Stimulated activated naive CD8-positive, alpha-beta T cell treated with anti-CD3 and anti-CD28 coated beads, Interleukin-15, Interleukin-2, amounts not matched to agents 100 ng/mL and 50 ng/mL, for 24 hours (primary cell): Measurements from ENCODE around the gene COL1A1.

Experiments
- H3K27ac Mint-ChIP-seq: one replicate; pipeline ENCODE4 v1.8.0; 2021; ENCODE audit warnings: mild to moderate bottlenecking, mixed read lengths
- H3K27me3 Mint-ChIP-seq: one replicate; pipeline ENCODE4 v1.8.0; 2021; ENCODE audit warnings: mixed read lengths
- H3K36me3 Mint-ChIP-seq: one replicate; pipeline ENCODE4 v1.8.0; 2021; ENCODE audit warnings: low read depth, mixed read lengths
- H3K4me1 Mint-ChIP-seq: one replicate; pipeline ENCODE4 v1.8.0; 2021; ENCODE audit warnings: low read depth, mixed read lengths
- H3K4me3 Mint-ChIP-seq: one replicate; pipeline ENCODE4 v1.8.0; 2021; ENCODE audit warnings: mild to moderate bottlenecking, mixed read lengths
- H3K9me3 Mint-ChIP-seq: one replicate; pipeline ENCODE4 v1.8.0; 2021; ENCODE audit warnings: mixed read lengths

COL1A1 gene

GRCh38 chr17:50196826-50197225 is 4.6 kb downstream of the COL1A1 start:
- Mint-ChIP-seq H3K36me3 (no peaks in the 10 kb centered on the region), H3K4me3 (no peak overlapping the region), H3K27me3 (peaks cover 19% of the 10 kb centered on the region)

GRCh38 chr17:50196036-50196435 is 5.4 kb downstream of the COL1A1 start:
- Mint-ChIP-seq H3K27me3 (peaks cover 14% of the 10 kb centered on the region), H3K36me3 (no peaks in the 10 kb centered on the region), H3K9me3 (no peaks in the 10 kb centered on the region), H3K4me3 (no peak overlapping the region), H3K27ac (no peak overlapping the region), H3K4me1 (peaks cover 28% of the 10 kb centered on the region)

More at GRCh38 chr17:50196826-50197225, 4.6 kb downstream of the COL1A1 start:
- H3K9me3 Mint-ChIP-seq: no peaks in the 10 kb centered on the region
- H3K4me1 Mint-ChIP-seq: peaks cover 32% of the 10 kb centered on the region
- H3K27ac Mint-ChIP-seq: no peak overlapping the region

- Mint-ChIP-seq H3K27ac (no peak overlapping the region), H3K36me3 (no peaks in the 10 kb centered on the region), H3K27me3 (peaks cover 9% of the 10 kb centered on the region), H3K4me1 (peaks cover 23% of the 10 kb centered on the region), H3K9me3 (no peaks in the 10 kb centered on the region), H3K4me3 (no peak overlapping the region)
Observed at GRCh38 chr17:50194934-50195865, 6.2 kb downstream of the COL1A1 start.

GRCh38 chr17:50194140-50194933 is 7.1 kb downstream of the COL1A1 start:
- Mint-ChIP-seq H3K9me3 (no peaks in the 10 kb centered on the region), H3K27ac (no peak overlapping the region), H3K4me3 (no peak overlapping the region), H3K4me1 (peaks cover 17% of the 10 kb centered on the region), H3K36me3 (no peaks in the 10 kb centered on the region), H3K27me3 (peaks cover 9% of the 10 kb centered on the region)

GRCh38 chr17:50192618-50193291 is 8.7 kb downstream of the COL1A1 start:
- peaks cover 9% of the 10 kb centered on the region for H3K4me1 Mint-ChIP-seq
- H3K27me3 Mint-ChIP-seq: no peaks in the 10 kb centered on the region
- H3K36me3 Mint-ChIP-seq: no peaks in the 10 kb centered on the region
- H3K4me3 Mint-ChIP-seq: no peak overlapping the region
- no peak overlapping the region for H3K27ac Mint-ChIP-seq
- H3K9me3 Mint-ChIP-seq: no peaks in the 10 kb centered on the region

GRCh38 chr17:50192144-50192617 is 9.2 kb downstream of the COL1A1 start:
- Mint-ChIP-seq H3K36me3 (no peaks in the 10 kb centered on the region), H3K27ac (no peak overlapping the region), H3K4me1 (peaks cover 9% of the 10 kb centered on the region), H3K4me3 (no peak overlapping the region), H3K27me3 (no peaks in the 10 kb centered on the region), H3K9me3 (no peaks in the 10 kb centered on the region)

GRCh38 chr17:50191359-50192143 is 9.9 kb downstream of the COL1A1 start:
- no peaks in the 10 kb centered on the region for H3K27me3 Mint-ChIP-seq
- no peaks in the 10 kb centered on the region for H3K36me3 Mint-ChIP-seq
- H3K4me1 Mint-ChIP-seq: peaks cover 9% of the 10 kb centered on the region
- H3K4me3 Mint-ChIP-seq: no peak overlapping the region
- H3K27ac Mint-ChIP-seq: no peak overlapping the region
- no peaks in the 10 kb centered on the region for H3K9me3 Mint-ChIP-seq

GRCh38 chr17:50190603-50191358 is 10.7 kb downstream of the COL1A1 start:
- H3K4me1 Mint-ChIP-seq: peaks cover 9% of the 10 kb centered on the region
- H3K9me3 Mint-ChIP-seq: no peaks in the 10 kb centered on the region
- H3K27me3 Mint-ChIP-seq: no peaks in the 10 kb centered on the region
- no peaks in the 10 kb centered on the region for H3K36me3 Mint-ChIP-seq
- H3K4me3 Mint-ChIP-seq: no peak overlapping the region
- no peak overlapping the region for H3K27ac Mint-ChIP-seq

GRCh38 chr17:50190293-50190602 is 11.2 kb downstream of the COL1A1 start:
- Mint-ChIP-seq H3K4me3 (no peak overlapping the region), H3K27me3 (no peaks in the 10 kb centered on the region), H3K36me3 (no peaks in the 10 kb centered on the region), H3K4me1 (peaks cover 9% of the 10 kb centered on the region), H3K9me3 (no peaks in the 10 kb centered on the region), H3K27ac (no peak overlapping the region)

- H3K27ac Mint-ChIP-seq: no peak overlapping the region
- H3K27me3 Mint-ChIP-seq: no peaks in the 10 kb centered on the region
- peaks cover 12% of the 10 kb centered on the region for H3K4me1 Mint-ChIP-seq
- no peaks in the 10 kb centered on the region for H3K9me3 Mint-ChIP-seq
- no peak overlapping the region for H3K4me3 Mint-ChIP-seq
- no peaks in the 10 kb centered on the region for H3K36me3 Mint-ChIP-seq
Observed at GRCh38 chr17:50189550-50190292, 11.7 kb downstream of the COL1A1 start.

GRCh38 chr17:50188921-50189549 is 12.4 kb downstream of the COL1A1 start:
- Mint-ChIP-seq H3K4me3 (no peak overlapping the region), H3K9me3 (no peaks in the 10 kb centered on the region), H3K27me3 (no peaks in the 10 kb centered on the region), H3K27ac (no peak overlapping the region), H3K36me3 (no peaks in the 10 kb centered on the region), H3K4me1 (peaks cover 17% of the 10 kb centered on the region)

GRCh38 chr17:50188531-50188920 is 12.9 kb downstream of the COL1A1 start:
- Mint-ChIP-seq H3K9me3 (no peaks in the 10 kb centered on the region), H3K27me3 (no peaks in the 10 kb centered on the region), H3K27ac (no peak overlapping the region)

More at GRCh38 chr17:50188531-50188920, 12.9 kb downstream of the COL1A1 start:
- no peak overlapping the region for H3K4me3 Mint-ChIP-seq
- H3K36me3 Mint-ChIP-seq: no peaks in the 10 kb centered on the region
- H3K4me1 Mint-ChIP-seq: peaks cover 22% of the 10 kb centered on the region
